NOMO-1 (cell line): ENCODE data around the gene ATP2A2.
A peak's percentile ranks its signal among the peaks of the same experiment; 100 is the strongest.

Source experiments
- DNase-seq, 2 experiments: peaks; one replicate each; lab custom pipeline; 2025; ENCODE audit not compliant: unreplicated experiment in 2 of 2; lab: John Stamatoyannopoulos, UW

ATP2A2 gene

GRCh38 chr12:110287986-110288385 lies 6.9 kb downstream of the ATP2A2 start:
- DNase-seq, result no peak

- DNase-seq, result no peak
Measured at GRCh38 chr12:110289044-110289710, 8.1 kb downstream of the ATP2A2 start.

GRCh38 chr12:110289711-110290078 lies 8.6 kb downstream of the ATP2A2 start:
- no peak for DNase-seq

GRCh38 chr12:110301065-110301806 lies 20.2 kb downstream of the ATP2A2 start:
- no peak for DNase-seq

- DNase-seq, result no peak
Measured at GRCh38 chr12:110304061-110304551, 23.1 kb downstream of the ATP2A2 start.

- DNase-seq, result no peak
Measured at GRCh38 chr12:110307372-110307771, 26.3 kb downstream of the ATP2A2 start.

- DNase-seq, result no peak
Measured at GRCh38 chr12:110310763-110311162, 29.7 kb downstream of the ATP2A2 start.

GRCh38 chr12:110311903-110312302 lies 30.9 kb downstream of the ATP2A2 start:
- DNase-seq, result no peak

GRCh38 chr12:110312581-110313360 lies 31.7 kb downstream of the ATP2A2 start:
- DNase-seq, result peak in 1 of 2 experiments; percentile 38

- peak; percentile 56 to 90 for DNase-seq
Measured at GRCh38 chr12:110314308-110314707, 33.3 kb downstream of the ATP2A2 start.

GRCh38 chr12:110316861-110317260 lies 35.8 kb downstream of the ATP2A2 start:
- DNase-seq, result peak; percentile 40 to 83

- DNase-seq, result no peak
Measured at GRCh38 chr12:110317911-110318310, 36.9 kb downstream of the ATP2A2 start.

- no peak for DNase-seq
Measured at GRCh38 chr12:110320550-110320949, 39.5 kb downstream of the ATP2A2 start.

GRCh38 chr12:110329710-110330109 lies 48.7 kb downstream of the ATP2A2 start:
- no peak for DNase-seq

GRCh38 chr12:110330124-110330523 lies 49.1 kb downstream of the ATP2A2 start:
- no peak for DNase-seq

- DNase-seq, result peak; percentile 17 to 64
Measured at GRCh38 chr12:110330544-110330943, 49.5 kb downstream of the ATP2A2 start.

GRCh38 chr12:110333201-110333600 lies 52.2 kb downstream of the ATP2A2 start:
- DNase-seq, result no peak

GRCh38 chr12:110335481-110336045 lies 54.5 kb downstream of the ATP2A2 start:
- no peak for DNase-seq

- DNase-seq, result no peak
Measured at GRCh38 chr12:110337912-110338710, 57.1 kb downstream of the ATP2A2 start.

GRCh38 chr12:110338754-110339153 lies 57.7 kb downstream of the ATP2A2 start:
- DNase-seq, result peak; percentile 7 to 14
